ENCODE results near the gene OXGR1.
A peak's percentile ranks its signal among the peaks of the same experiment; 100 is the strongest.
"Not testable (repeated sequence)": the region's sequence is repeated elsewhere in the genome, so short reads cannot be mapped to it uniquely, and the experiment has no call there.

OXGR1 gene

DNA sequence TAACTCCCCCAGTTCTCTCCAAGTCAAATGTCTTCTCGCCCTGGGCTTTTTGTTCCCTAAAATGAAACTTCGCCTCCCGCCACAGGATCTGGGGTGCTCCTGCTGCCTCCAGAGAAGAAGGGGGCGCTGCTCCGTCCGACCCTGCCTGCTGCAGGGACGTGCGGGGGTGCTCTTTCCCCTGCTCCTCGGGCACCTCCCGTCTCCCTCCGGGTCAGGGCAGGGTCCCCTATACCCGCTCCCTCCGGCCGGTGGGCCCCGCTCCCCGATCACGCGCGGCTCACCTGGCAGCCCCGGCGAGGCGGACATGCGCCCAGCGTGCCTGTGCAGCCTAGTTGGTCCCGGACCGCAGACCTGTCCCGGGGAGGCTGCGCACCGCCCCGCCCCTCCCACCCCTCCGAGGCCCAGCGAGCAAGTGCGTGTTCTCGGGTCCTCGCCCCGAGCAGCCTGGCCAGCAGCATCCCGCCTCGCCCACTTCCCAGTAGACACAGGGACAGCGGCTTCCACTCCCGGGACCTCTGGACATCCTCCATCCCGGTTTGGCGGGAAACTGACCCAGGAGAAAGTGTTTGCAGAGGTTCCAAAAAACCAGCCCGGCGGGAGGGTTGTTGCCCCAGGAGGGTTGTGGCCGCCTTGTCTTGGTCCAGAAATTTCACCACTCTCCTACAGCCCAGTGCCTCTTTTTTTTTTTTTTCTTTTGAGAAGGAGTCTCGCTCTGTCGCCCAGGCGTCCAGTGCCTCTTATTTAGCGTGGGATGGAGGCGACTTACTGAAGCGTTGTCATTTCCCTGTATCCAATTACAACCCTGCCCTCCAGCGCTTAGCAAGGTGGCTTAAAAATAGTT lies at the start of gene OXGR1:
Gene OXGR1 (minus strand): TSS at position 460 of the 841 bp plus-strand sequence. CDS start 6,717 bp downstream, outside the sequence.
- no peak for DNase-seq

DNA sequence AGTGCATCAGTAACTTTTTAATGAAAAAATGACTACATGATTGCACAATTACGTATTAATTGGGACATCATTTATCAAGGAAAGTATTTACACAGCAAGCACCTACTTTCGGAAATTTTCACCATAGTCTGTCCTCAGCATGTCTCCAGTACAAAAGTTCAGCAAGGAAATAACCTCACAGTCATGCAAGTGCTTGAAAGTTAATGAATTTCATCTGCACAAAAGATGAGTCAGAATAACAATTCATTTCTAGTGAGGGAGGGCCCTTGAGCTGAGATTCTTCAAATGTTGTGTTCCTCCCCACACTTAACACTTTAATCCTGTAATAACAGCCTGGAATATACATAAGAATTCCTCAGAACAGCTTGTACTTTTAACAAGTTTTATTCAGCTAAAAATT lies 49.0 kb upstream of the OXGR1 start:
- DNase-seq: no peak

DNA sequence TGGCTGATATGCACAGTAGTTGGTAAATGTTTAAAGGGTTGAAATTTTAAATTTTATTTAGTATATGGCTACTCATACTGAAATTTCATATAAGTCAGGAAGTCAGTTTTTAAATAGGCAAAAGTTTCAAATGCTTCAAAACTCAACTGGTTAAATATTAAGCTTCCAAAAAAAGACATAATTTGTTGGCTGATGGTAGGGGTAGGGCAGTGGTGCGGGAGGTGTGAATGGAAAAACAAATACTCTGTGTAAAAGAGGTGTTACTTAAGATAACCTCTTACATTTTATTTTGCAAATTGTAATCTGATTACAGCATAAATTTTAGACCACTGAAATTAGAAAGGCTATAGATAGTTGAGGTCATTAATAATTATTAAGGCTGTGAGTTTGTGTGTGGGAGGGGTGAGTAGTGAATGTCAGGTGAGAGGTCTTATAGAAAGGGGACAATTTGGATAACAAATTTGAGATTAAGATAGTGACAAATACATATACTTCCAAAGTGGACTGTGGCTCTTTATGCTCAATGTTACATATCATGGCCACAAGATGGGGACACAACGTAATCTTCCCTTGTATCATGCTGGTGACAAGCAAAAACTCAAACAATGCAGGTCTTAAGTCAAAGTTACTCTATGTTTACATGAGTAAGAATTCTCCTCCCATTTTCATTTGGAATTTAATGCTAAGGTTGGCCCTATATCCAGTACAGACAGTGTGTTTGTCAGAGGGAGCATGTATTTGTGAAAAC lies 36.6 kb upstream of the OXGR1 start:
- no peak for DNase-seq

DNA sequence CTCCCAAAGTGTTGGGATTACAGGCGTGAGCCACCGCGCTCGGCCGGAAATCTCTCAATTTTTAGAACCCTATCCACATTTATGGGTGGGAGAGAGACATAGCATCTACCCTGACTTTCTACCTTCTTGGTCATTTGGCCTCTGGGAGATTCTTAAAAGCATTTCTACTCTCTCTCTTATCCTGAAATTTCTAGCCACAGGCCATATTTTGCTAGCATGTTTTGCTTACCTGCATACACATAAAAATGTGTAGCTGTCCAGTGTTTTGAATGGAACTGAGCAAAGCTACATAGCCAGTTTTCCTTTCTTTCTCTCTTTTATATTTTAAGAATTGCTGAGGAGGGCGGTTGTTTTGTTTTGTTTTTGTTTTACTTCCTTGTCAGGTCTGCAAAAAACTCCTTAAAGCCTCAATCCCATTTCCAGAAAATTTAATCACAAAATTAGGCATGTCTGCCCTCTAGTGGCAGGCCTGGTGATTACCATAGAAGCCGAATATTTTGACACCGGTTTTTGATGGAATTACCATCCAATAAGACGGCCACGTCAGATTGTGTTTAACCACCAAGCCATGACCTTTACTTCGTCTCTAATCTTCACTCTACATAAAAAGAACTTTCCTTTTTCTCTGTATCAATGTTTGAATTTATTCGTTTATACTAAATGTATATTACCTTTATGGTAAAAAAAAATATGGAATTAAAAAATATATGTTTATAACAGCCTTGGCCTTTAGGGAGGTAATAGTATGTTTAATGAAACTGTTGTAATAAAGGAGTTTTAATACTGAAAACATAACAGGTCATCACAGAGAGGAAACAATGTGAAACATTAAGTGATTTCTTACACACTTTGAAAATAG lies 34.4 kb upstream of the OXGR1 start:
- DNase-seq: peak; percentile 32

DNA sequence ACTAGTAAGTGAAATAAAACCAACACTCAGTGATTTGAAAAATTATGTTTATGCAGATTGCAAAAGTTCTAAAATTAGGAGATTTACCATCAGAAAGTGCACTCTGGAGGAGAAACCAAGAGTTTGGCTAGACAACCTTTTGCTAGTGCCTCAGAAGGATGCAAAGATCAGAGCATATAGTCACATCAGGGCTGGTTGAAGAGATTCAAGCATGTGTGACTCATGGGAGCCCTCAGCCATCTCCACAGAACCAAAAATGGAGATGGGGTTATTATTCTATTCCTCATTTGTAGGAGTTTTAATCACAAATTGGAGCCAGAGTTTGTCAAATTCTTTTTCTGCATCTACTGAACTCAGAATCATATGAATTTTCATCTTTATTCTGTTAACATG lies 32.9 kb upstream of the OXGR1 start:
- no peak for DNase-seq

DNA sequence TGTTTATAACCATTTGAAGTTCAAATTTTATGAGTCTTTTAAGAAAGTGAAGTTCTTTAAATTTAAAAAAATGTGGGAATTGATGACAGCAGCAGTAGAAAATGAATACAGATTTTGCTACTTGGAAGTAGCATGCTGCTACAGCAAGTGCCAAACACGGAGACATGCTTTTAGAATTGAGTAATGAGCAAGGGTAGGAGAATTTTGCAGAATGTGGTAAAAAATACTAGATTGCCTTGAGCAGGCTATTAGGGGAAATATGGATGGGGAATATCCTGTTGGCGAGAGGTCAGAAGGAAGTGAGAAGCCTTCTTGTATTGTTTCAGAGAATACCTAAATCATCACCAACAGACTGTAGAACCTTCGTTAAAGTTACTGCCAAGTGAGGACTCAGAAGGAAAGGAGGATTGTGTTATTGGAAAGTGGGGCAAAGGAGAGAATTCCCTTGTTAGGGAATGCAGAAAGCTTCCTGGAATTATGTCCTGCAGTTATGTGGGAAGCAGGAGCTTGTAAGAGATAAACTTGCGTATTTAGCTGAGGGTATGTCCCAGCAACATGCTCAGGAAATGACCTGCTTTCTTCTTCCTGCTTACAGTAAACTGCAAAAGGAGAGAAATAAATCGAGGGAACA lies 32.4 kb upstream of the OXGR1 start:
- DNase-seq: no peak

DNA sequence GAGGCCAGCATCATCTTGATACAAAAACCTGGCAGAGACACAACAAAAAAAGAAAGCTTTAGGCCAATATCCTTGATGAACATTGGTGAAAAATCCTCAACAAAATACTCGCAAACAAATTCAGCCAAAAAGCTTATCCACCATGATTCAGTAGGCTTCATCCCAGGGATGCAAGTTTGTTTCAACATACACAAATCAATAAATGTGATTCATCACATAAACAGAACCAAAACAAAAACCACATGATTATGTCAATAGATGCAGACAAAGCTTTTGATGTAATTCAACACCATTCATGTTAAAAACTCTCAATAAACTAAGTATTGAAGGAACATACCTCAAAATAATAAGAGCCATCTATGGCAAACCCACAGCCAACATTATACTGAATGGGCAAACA lies 29.5 kb upstream of the OXGR1 start:
- not testable (repeated sequence) for DNase-seq

DNA sequence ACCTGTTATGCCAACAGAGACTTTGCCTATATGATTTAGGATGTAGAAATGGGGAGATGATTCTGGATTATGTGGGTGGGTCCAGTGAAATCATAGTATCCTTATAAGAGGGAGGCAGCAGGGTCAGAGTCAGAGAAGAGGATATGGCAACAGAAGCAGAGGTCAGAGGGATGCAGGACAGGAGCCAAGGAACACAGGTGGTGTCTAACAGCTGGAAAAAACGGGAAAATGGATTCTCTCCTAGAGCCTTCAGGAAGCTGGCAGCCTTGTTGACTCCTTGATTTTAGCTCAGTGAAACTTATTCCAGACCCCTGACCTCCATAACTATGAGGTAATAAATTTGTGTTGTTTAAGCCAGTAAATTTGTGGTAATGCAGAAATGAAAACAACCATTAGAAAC lies 28.8 kb upstream of the OXGR1 start:
- DNase-seq: no peak

DNA sequence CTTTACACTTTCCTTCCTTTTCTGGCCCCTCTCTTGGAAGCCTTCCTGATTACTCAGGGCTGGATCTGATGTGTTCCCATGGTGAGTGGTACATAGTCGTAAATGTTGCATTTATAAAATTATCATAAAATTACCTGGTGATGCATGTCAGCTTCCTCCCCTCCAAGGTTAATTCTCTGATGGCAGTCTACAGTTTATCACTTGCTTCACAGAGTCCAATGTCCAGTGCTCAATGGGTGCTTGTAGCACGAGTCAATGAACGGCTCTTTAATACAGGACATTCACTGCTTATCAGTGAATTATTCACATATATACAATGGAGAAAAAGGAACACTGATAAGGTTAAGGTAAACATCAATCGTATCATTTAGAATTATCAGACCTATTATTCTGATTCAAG lies 27.0 kb upstream of the OXGR1 start:
- no peak for DNase-seq

DNA sequence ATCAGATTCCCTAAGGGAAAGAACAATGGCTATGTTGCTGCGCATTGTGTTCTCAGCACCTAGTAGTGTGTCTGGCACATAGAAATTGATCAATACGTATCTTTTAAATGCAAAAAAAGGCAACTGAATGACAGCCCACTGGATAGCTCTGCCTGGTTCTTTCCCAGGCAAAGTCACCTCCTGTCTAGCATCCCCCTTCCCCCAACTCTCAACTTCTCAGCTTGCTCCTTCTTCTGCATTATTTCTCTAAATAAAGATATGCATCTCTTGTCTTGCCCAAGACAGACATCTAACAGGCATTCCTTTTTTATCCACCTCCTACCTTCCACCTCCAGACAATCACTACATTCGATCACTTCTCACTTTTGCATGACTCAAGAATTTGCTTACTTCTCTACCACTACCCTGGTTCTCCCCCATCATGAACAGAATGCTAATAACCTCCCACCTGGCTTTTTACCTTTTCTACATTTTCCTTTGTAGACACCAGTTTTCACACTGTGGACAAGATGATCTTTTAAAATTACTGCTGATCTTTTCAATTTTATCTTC lies 26.5 kb upstream of the OXGR1 start:
- no peak for DNase-seq

DNA sequence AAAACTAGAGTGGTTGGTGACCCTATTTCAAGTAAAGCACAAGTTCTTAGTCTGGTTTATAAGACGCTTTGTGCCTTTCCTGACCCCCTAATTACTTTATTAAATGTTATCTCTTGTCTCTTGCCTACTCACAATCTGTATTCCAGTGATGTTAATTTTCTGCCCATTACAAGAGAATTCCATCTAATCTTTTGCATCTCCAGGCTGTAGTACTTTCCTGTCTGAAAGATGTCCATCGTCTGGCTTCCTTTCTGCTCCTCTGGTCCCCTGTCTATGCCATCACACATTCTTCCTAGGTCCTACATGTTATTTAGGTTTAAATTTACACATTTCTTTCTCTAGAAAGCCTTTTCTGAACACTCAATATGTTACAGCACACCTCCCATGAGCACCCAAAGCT lies 25.9 kb upstream of the OXGR1 start:
- no peak for DNase-seq

DNA sequence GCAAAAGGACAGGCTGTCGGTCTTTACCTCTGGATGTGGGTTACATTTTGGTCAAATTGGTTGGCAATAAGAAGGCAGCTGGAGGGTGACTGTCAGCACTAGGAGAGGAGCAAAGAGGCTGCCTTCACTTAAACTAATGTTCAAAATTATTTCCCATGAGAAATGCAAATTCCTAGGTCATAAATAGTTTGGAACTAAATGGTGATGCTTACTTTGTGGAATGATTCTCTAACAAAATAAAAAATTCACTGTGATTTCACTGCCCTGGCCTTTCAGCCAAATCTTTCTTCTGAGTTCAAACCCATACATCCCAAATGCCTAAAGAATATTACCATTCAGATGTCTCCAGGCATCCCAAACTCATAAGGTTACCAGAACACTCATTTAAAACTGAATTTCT lies 25.0 kb upstream of the OXGR1 start:
- DNase-seq: no peak

DNA sequence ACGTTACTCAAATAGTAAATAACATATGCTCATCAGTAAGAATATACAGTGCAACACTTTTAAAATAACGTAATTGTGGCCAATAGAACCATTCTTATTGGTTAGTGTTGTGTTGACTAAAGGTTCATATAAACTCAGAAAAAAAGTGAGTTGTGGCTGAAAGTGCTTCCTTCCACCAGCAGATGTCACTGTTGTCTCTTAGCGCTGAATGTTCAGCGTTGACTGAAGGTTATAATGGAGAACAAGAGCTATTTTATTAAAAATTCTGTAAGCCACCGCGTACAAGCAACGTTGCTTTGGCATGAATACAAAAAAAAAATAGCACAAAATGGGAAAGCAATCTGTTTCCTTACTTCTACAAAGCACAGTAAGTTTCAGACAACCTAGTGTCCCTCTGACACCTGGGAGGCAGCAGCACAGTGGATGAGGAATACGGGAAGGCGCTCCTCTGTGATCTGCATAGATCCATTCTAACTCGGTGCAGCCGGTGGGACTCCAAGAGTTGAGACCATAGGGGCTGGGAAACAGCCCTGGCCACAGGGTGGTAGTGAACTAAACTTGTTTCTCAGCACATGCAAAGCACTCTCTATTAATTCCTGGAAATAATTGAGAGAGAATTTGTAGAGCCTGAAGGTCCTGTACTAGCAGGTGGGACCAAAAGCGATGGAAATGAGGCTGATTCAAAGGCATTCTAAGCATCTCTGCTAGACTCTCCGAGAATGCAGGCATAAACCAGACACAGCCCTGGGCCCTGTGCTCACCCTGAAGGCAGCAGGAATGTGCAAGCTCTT lies 23.9 kb upstream of the OXGR1 start:
- DNase-seq: peak; percentile 51

DNA sequence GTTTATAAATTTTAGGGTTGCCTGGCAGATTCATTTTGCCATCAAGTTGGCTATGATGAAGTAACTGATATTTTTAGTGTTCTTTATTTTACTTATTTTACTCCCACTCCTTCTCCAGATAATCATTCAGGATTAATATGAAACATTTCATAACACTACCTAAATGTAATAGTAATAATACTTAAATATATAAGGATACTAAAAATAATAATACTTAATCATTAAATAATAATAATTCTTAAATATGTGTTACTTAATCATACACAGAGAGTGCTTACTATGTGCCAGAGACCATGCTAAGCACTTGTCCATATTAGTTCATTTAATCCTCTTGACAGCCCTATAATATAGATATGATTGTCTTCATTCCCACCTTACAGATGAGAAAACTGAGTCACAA lies 23.0 kb upstream of the OXGR1 start:
- DNase-seq: no peak

DNA sequence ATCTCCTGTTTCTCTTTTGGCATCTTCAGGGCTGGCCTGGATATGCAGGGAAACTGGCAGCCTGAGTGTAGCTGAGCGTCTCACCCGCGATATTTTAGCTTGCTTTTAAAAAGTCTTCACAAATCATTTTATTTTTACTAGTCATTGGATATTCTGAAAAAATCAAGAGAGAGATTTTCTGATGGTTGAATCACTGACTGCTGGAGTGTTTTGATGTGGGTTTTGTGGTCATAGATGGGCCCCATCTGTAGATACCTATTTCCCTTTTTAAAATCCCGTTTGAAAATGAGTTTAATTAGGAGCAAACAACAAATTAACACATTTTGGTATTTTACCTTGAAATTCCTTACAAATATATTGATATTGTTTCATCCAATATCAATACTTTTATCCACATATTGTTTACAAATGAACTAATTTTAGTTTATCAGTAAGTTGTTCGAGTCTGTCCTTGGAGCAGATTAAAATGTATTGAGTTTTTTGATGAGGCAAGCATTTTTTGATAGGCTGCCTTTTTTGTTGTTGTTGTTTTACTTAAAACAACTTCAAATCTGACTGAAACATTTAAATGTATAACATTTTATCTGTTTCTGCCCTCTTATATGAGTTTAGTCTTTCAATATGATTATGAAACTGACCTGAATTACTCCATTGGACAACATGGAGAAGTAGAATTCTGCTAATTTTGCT lies 21.5 kb upstream of the OXGR1 start:
- DNase-seq: peak; percentile 25

DNA sequence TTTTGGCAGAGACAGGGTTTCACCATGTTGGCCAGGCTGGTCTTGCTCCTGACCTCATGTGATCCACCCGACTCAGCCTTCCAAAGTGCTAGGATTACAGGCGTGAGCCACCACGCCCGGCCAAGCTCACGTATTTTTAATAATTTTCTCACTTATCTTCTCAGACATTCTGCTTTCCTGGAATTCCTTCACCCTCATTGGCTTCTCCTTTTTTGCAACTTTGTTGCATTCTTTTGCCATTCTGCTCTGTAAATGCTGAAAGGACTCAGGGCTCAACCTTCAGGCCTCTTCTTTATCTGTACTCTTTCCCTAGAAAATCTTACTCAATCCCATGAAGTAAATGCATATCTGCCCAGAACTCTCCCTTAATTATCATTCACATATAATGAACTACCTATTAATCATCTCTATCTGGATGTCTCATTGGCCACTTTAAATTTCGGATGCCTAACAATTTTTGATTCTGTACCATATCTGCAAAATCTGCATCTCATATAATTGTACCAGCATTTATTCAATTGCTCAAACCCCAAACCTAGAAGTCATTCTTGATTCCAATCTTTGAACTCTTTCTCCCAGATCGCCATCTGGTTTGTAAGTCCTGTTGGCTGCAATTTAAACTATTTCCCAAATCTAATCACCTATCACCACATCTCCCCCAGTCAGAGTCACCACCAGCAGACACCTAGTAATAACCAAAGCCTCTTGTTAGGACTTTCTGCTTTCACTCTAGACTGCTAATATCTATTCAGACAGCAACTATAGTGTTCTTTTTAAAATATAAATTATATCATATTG lies 18.2 kb upstream of the OXGR1 start:
- no peak for DNase-seq

DNA sequence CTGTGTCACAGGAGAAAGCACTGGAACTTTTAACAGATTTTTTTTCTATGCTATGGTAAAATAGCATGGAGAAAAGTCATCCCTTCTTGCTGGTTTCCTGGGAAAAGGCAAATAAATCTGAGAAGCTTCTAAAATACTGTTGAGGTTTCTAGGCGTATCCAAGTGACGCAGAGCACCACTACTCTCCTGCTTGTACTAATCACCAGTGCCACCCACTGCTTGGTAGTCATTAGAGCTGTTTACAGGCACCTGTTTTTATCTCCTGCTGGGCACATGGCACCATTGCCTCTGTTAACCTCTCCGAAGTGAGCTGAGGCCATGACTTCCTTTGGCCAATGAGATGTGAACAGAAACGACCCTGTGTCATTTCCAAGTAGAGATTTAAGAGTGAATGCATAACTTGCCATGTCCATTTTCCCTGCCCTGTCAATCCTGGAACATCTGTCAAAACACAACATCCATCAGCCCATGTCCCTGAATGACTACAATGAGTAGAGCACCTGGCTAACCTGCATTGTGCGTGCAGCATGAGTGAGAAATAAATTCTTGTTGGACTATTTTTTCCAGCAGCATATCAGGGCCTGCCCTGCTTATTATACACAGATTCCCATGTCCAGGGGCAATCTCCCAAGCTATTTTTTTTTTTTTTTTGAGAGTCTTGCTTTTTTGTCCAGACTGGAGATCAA lies 17.3 kb upstream of the OXGR1 start:
- no peak for DNase-seq

DNA sequence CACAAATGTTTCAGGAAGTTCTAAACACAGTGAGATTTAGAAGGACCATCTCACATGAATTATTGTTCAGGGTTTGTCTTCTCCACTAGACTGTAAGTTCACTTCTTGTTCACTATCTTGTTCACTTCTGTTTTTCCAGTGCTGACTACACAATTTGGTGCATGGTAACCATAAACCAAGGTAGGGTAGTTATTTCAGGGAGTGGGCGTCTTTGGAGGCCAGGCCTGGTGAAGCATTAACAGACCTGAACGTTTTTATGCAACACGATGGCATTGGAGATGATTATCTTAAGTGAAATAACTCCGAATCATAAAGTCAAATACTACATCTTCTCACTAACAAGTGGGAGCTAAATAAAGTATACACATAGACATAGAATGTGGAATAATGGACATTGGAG lies 14.4 kb upstream of the OXGR1 start:
- DNase-seq: no peak

DNA sequence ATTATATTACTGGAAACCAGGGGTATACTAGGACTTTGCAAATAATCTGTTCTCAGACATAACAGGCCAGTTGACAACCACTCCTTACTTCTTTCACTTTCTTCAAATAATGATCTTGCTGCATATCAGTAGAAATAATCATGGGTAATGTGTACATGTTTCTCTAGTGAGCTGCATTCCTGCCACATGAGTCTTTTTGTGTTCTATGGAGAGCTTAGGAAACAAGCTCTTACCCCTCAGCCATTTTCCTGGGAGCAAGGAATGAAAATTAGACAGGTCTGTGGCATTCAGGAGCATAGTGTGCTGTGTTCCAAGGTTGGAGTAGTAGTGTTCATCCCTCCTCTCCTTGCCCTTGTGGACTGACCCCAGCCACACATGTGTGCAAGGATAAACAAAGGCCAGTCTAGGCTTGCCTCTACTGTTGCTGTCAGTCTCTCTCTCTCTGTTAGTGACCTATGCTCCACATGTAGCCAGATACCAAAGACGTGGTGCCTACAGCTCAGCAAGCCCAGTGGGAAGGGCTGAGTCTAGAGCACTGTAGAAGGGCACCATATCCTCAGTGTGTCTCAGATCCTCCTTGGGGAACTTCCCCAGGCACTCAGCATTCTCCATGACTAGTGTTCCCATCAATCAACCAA lies 11.5 kb upstream of the OXGR1 start:
- DNase-seq: no peak

Data from CD4-positive, alpha-beta T cell treated with Interleukin-21 for 1 hour (primary cell).